Gastroesophageal sphincter (tissue), 2 donors: ENCODE results near the gene LCNL1.

ENCODE experiments used
- EP300 ChIP-seq: sonication (generic); formaldehyde crosslinking; IDR thresholded peaks from one replicate; pipeline ENCODE4 v1.6.1; 2017; ENCODE audit warnings: antibody characterized with exemption, mild to moderate bottlenecking
- POLR2A ChIP-seq, 2 donors: fragments of 450-650 bp; IDR thresholded peaks; one replicate each; pipeline ENCODE4 v1.6.1; 2017; ENCODE audit warnings: antibody characterized with exemption in 2 of 2, mild to moderate bottlenecking in 2 of 2, moderate library complexity in 1 of 2

DNA sequence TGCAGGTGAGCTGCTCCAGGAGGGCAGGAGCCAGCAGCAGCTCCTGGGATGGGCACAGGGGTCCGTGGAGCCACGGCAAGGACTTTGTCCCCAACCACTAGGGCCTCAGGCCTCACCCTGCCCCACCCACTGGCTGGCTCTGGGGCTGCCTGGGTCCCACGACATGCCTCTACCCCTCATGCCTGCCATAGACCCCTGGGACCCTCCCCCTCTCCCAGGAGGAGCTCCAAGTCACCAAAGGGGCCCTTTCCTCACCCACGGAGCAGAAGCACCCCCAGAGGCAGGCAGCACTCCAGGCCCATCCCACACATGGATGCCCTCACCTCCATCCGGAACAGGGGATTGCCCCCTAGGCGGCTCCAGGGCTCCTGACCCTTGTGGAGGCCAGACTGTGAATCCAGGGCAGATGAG lies 38.8 kb downstream of the LCNL1 start:
- TF ChIP-seq POLR2A (IDR thresholded peaks at IDR 0.05) (no peak), EP300 (no peak)
